GM12801 (cell line): ENCODE measurements around the gene NUP62CL.

ENCODE experiments used
- CTCF ChIP-seq: IDR thresholded peaks from one replicate; pipeline ENCODE4 v1.5.1; 2011; ENCODE audit warnings: control low read depth; ENCODE audit not compliant: insufficient read length; ENCODE audit errors: extremely low read depth

NUP62CL gene, protein sequence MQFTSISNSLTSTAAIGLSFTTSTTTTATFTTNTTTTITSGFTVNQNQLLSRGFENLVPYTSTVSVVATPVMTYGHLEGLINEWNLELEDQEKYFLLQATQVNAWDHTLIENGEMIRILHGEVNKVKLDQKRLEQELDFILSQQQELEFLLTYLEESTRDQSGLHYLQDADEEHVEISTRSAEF

GRCh38 chrX:107205770-107206696 is at the start of gene NUP62CL, which contains the start of gene DNAAF6:
TSS of gene NUP62CL (minus strand) at chrX:107206433. CDS start at chrX:107175146, 31,287 bp downstream.
TSS of gene DNAAF6 (plus strand) at chrX:107206611. CDS start at chrX:107212876, 6,265 bp downstream.
- TF ChIP-seq CTCF: no peak

DNA sequence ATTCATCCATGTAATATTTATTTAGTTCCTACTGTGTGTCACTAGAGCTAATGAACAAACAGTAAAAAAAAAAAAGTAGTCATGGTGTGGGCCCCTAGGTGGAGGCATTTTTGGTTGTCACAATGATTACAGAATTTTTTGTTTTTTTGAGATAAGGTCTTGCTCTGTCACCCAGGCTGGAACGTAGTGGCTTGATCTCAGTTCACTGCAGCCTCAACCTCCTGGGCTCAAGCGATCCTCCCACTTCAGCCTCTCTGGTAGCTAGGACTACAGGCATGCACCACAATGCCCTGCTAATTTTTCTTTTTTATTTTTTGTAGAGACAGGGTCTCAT is 22.2 kb upstream of the NUP62CL start:
- TF ChIP-seq CTCF: no peak

DNA sequence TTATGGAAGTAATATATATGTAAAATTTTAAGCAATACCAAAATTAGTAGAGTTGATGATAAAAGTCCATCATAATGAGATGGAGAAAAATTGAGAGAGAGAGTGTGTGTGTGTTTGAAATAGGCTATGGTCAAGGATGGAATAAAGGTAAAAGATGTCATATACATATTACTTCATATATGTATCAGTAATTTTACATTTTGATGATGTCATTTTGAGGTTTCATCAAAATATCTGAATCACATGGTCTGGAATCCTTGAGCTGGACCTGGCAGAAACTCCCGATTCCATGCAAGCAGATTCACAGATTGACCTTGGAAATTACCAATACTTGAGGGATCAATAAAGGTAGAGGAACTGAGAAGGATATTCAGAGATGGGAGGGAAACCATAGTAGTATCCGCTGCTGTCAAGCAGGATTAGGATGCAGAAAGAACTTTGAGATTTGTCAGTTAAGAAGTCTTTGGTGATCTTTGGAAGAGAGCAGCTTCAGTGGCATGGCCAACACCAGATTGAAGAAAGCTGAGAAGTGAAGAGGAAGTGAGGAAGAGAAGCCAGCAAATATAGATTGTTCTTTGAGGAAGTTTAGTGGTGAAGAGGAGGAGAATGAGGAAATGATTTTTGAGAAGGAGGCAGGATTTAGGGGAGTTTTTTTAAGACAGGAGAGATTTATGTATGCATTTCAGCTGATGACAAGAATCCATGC is 21.7 kb upstream of the NUP62CL start:
- no peak for TF ChIP-seq CTCF

GRCh38 chrX:107226757-107227156 is 20.5 kb upstream of the NUP62CL start:
- TF ChIP-seq CTCF: no peak

GRCh38 chrX:107213477-107213876 is 7.2 kb upstream of the NUP62CL start:
- no peak for TF ChIP-seq CTCF

DNA sequence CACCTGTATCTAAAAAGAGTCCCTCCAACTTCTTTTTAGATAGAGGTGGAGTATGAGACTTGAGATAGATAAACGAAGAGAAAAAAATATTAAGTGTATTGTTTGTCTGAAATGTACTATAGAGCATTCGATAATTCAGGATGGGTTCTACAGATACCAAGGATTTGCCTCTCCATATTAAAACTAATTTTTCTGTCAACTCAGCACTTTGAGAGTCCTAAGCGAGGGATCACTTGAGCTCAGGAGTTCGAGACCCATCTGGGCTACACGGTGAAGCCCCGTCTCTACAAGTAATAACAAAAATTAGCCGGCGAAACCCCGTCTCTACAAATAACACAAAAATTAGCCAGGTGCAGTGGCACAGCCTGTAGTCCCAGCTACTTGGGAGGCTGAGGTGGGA is 1.7 kb upstream of the NUP62CL start:
- no peak for TF ChIP-seq CTCF

GRCh38 chrX:107207089-107207488 is 856 bp upstream of the NUP62CL start:
- TF ChIP-seq CTCF: no peak
